OCI-LY3 (cell line): Measurements from ENCODE around the gene MTUS2.

Source experiments
- H2AFZ ChIP-seq: fragments of 200-600, 300-600 bp; shearing (Covaris generic); 2 replicates; pipeline ENCODE4 v1.6.0; 2014; ENCODE audit warnings: antibody characterized with exemption, low read depth, low read length
- H3K27ac ChIP-seq: fragments of 200-600, 300-600 bp; sonication (generic); 2 replicates; pipeline ENCODE4 v1.5.1; 2014; ENCODE audit warnings: mild to moderate bottlenecking, low read length, moderate library complexity, mixed read lengths
- H3K27me3 ChIP-seq: fragments of 200-600, 300-600 bp; sonication (generic); 2 replicates; pipeline ENCODE4 v1.6.1; 2014; ENCODE audit warnings: low read depth, low read length, mixed read lengths
- H3K36me3 ChIP-seq: fragments of 200-600, 300-600 bp; sonication (generic); replicated peaks from 2 replicates; pipeline ENCODE3; 2014; ENCODE audit warnings: low read depth, low read length, mixed read lengths
- H3K4me1 ChIP-seq: fragments of 300-600, 200-600 bp; sonication (generic); 2 replicates; pipeline ENCODE4 v1.6.1; 2014; ENCODE audit warnings: low read length, mixed read lengths
- H3K4me2 ChIP-seq: fragments of 200-600, 300-600 bp; sonication (generic); 2 replicates; pipeline ENCODE4 v1.6.1; 2014; ENCODE audit warnings: low read length, mixed read lengths
- H3K4me3 ChIP-seq: fragments of 300-600, 200-600 bp; sonication (generic); 2 replicates; pipeline ENCODE4 v1.5.1; 2014; ENCODE audit warnings: antibody characterized with exemption, mild to moderate bottlenecking, low read length, moderate library complexity
- H3K79me2 ChIP-seq: fragments of 300-600, 200-600 bp; shearing (Covaris generic); 2 replicates; pipeline ENCODE4 v1.6.1; 2014; ENCODE audit warnings: mild to moderate bottlenecking, low read length, mixed read lengths
- H3K9ac ChIP-seq: fragments of 300-600, 200-600 bp; shearing (Covaris generic); 2 replicates; pipeline ENCODE4 v1.6.0; 2014; ENCODE audit warnings: mild to moderate bottlenecking, low read length, moderate library complexity
- H3K9me3 ChIP-seq: fragments of 200-600, 300-600 bp; shearing (Covaris generic); 2 replicates; pipeline ENCODE4 v1.6.1; 2014; ENCODE audit warnings: low read length, mixed read lengths; ENCODE audit not compliant: insufficient read depth
- H4K20me1 ChIP-seq: fragments of 200-600, 300-600 bp; sonication (generic); 2 replicates; pipeline ENCODE4 v1.6.1; 2016; ENCODE audit warnings: low read length, mixed read lengths; ENCODE audit not compliant: insufficient read depth
- CTCF ChIP-seq: fragments of 200-600, 300-600 bp; sonication (generic); IDR thresholded peaks from 2 replicates; pipeline ENCODE4 v1.5.1; 2014; ENCODE audit warnings: antibody characterized with exemption, low read length, low read depth
- EZH2phosphoT487 ChIP-seq: fragments of 200-600 bp; shearing (Covaris generic); IDR thresholded peaks from 2 replicates; pipeline ENCODE4 v1.6.1; 2018; ENCODE audit warnings: antibody characterized with exemption, mixed run types, low read depth

The MTUS2 gene

DNA sequence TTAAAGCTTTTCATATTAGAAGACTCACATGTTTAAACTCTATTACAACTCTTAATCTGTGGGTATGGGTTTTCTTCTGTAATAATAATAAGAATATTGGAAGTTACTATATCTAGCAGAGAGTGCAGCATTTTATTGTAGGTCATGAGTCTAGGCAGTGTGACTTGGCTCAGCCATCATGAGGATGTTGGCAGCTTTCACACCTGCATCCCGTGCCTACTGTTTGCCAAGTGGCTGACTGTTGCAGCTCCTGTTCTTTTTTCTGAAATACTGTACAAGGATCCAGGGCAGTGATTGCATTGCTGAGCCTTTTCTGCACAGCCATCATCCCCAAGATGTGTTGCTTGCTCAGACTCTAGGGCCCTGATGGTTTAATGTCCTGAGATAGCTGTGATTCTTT lies 47.4 kb downstream of the MTUS2 start:
- H3K27me3 ChIP-seq = no peaks in the 10 kb centered on the region
- no peak overlapping the region for H3K9ac ChIP-seq
- TF ChIP-seq CTCF (no peak), EZH2phosphoT487 (no peak)
- H3K79me2 ChIP-seq = no peaks in the 10 kb centered on the region
- no peak overlapping the region for H3K4me3 ChIP-seq
- no peaks in the 10 kb centered on the region for H4K20me1 ChIP-seq
- H3K27ac ChIP-seq = no peak overlapping the region
- no peaks in the 10 kb centered on the region for H3K36me3 ChIP-seq
- H3K4me1 ChIP-seq = peaks cover 29% of the 10 kb centered on the region
- H3K9me3 ChIP-seq = 0 out of 2 replicates have a peak, but pooled peaks cover 3% of the 10 kb centered on the region
- no peak overlapping the region for H3K4me2 ChIP-seq
- H2AFZ ChIP-seq = no peak overlapping the region

DNA sequence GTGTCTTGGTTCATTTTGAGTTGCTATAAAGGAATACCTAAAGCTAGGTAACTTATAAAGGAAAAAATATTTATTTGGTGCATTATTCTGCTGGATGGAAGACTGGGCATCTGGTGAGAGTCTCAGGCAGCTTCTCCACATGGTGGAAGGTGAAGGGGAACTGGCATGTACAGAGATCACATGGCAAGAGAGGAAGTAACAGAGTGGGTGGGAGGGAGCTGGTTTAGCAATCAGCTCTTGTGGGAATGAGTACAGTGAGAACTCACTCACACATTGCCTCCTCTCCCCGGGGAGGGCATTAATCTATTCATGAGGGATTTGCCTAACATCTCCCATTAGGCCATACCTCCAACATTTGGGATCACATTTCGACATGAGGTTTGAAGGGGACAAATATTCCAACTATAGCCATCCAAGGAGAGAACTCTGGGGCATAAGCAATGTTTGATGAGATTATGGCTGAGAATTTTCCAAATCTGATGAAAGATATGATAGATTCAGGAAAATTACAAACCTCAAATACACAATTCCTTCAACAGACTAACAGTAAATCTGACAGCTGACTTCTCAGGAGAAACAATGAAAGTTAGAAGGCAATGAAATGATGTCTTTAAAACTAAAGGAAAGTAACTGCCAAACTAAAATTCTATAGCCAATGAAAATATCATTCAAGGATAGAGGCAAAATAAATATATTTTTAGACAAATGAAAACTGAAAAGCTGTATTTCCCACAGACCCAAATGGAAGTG lies 52.5 kb downstream of the MTUS2 start:
- H3K9ac ChIP-seq = no peak overlapping the region
- no peak overlapping the region for H2AFZ ChIP-seq
- H3K4me1 ChIP-seq = no peaks in the 10 kb centered on the region
- no peak overlapping the region for H3K4me3 ChIP-seq
- TF ChIP-seq EZH2phosphoT487 (no peak), CTCF (no peak)
- no peaks in the 10 kb centered on the region for H4K20me1 ChIP-seq
- H3K36me3 ChIP-seq = no peaks in the 10 kb centered on the region
- no peaks in the 10 kb centered on the region for H3K79me2 ChIP-seq
- H3K9me3 ChIP-seq = peaks cover 14% of the 10 kb centered on the region; the same call in 1 of the 2 replicates
- no peaks in the 10 kb centered on the region for H3K27me3 ChIP-seq
- no peak overlapping the region for H3K27ac ChIP-seq
- no peak overlapping the region for H3K4me2 ChIP-seq

DNA sequence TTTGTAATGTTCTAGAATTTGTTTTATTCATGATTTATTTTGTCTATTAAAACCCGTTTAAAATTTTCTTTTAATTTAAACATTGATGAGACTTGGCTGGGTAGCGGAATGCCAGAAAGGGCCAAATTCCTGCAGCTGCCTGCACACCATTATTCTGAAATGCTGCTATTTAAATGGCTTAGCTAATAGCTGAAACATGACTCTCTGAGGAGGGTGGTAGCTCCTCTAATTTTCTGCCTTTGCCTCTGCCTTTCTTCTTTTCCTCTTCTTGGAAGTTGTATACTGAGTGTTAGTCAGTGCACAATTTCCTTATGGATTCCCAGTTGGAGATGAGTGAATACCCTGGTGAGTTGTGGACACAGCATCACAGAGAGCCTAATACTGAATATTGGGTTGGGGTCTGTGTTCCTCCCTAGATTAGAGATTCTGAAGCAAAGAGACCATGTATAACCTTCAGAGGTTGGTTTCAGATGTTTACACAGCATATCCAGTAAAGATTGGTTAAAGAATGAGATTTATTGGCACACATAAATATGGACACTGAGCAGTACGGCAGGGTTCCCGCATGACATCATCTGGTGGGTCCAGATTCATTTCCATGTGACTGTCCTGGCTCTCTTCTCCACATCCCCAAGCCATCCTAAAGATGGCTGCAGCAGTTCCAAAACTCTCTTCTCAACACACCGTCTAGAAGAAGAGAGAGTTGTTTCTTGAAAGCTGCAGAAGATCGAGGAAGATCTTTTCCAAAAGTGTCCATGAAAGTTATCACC lies 55.9 kb downstream of the MTUS2 start:
- Histone ChIP-seq H3K9ac (no peak overlapping the region), H3K27me3 (no peaks in the 10 kb centered on the region)

More for the DNA sequence above, 55.9 kb downstream of the MTUS2 start:
- Histone ChIP-seq H3K79me2 (no peaks in the 10 kb centered on the region), H3K4me1 (no peaks in the 10 kb centered on the region), H3K4me2 (no peak overlapping the region), H3K27ac (no peak overlapping the region), H2AFZ (no peak overlapping the region), H4K20me1 (no peaks in the 10 kb centered on the region), H3K9me3 (peaks cover 14% of the 10 kb centered on the region; the same call in 1 of the 2 replicates), H3K36me3 (no peaks in the 10 kb centered on the region), H3K4me3 (no peak overlapping the region)
- TF ChIP-seq CTCF = no peak
- no peak for TF ChIP-seq EZH2phosphoT487
